ENCODE measurements around the gene RGMB. TPM values are rescaled to one million over a fixed set of nuclear protein-coding genes. Genes with fewer than 3 reads are reported as not detected.

The RGMB gene
- total RNA-seq, 1 donor from 2014 or later = 24.5 TPM

DNA sequence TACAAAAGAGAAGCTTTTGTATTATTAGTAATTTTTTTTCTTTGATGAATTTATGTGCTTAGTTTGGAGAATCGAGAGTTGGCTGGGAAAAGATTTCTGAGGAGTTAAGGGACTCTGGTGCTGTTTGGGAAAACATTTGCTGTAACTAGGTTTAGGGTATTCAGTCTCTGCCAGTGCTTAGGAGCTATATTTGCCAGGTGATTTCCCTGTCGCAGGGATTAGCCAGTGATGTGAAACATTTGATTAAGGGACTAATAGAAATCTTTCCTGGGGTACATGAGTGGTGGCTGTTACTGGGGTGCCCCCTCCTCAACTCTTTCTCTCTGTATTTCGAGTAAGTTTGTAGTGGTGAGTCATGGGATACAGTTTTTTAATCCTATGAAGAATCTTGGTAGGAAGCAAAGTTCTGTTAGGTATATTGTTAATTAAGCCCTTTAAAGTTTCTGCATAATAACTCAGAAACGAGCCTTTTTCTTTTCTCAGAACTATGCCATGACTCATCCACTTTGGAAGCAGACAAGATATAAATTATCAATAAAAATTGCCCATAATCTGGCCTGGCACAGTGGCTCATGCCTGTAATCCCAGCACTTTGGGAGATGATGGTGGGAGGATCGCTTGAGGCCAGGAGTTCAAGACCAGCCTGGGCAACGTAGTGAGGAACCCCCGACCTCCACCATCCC lies 18.6 kb downstream of the RGMB start:
- Mint-ChIP-seq H3K27me3 (ENCODE audit: unreplicated experiment) (peaks cover 3% of the 10 kb centered on the region), H3K36me3 (ENCODE audit: low read depth, unreplicated experiment) (peaks cover 15% of the 10 kb centered on the region), H3K4me3 (ENCODE audit: unreplicated experiment) (no peak overlapping the region), H3K9me3 (ENCODE audit: unreplicated experiment) (no peaks in the 10 kb centered on the region), H3K4me1 (ENCODE audit: unreplicated experiment) (peaks cover 30% of the 10 kb centered on the region), H3K27ac (ENCODE audit: unreplicated experiment) (no peak overlapping the region)
- TF ChIP-seq, protein P1, sequence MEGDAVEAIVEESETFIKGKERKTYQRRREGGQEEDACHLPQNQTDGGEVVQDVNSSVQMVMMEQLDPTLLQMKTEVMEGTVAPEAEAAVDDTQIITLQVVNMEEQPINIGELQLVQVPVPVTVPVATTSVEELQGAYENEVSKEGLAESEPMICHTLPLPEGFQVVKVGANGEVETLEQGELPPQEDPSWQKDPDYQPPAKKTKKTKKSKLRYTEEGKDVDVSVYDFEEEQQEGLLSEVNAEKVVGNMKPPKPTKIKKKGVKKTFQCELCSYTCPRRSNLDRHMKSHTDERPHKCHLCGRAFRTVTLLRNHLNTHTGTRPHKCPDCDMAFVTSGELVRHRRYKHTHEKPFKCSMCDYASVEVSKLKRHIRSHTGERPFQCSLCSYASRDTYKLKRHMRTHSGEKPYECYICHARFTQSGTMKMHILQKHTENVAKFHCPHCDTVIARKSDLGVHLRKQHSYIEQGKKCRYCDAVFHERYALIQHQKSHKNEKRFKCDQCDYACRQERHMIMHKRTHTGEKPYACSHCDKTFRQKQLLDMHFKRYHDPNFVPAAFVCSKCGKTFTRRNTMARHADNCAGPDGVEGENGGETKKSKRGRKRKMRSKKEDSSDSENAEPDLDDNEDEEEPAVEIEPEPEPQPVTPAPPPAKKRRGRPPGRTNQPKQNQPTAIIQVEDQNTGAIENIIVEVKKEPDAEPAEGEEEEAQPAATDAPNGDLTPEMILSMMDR (IDR thresholded peaks at IDR 0.05; ENCODE audit: unreplicated experiment) = no peak
- no peak for DNase-seq (ENCODE audit: low spot score)

DNA sequence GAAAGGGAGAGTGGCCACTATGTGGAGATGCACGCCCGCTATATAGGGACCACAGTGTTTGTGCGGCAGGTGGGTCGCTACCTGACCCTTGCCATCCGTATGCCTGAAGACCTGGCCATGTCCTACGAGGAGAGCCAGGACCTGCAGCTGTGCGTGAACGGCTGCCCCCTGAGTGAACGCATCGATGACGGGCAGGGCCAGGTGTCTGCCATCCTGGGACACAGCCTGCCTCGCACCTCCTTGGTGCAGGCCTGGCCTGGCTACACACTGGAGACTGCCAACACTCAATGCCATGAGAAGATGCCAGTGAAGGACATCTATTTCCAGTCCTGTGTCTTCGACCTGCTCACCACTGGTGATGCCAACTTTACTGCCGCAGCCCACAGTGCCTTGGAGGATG lies 19.8 kb downstream of the RGMB start:
- Mint-ChIP-seq H3K9me3 (ENCODE audit: unreplicated experiment) (no peaks in the 10 kb centered on the region), H3K4me3 (ENCODE audit: unreplicated experiment) (no peak overlapping the region), H3K27me3 (ENCODE audit: unreplicated experiment) (peaks cover 3% of the 10 kb centered on the region), H3K36me3 (ENCODE audit: low read depth, unreplicated experiment) (peaks cover 11% of the 10 kb centered on the region), H3K27ac (ENCODE audit: unreplicated experiment) (no peak overlapping the region), H3K4me1 (ENCODE audit: unreplicated experiment) (peaks cover 28% of the 10 kb centered on the region)
- TF ChIP-seq, protein P1 (IDR thresholded peaks at IDR 0.05; ENCODE audit: unreplicated experiment) = no peak
- DNase-seq (ENCODE audit: low spot score) = no peak

DNA sequence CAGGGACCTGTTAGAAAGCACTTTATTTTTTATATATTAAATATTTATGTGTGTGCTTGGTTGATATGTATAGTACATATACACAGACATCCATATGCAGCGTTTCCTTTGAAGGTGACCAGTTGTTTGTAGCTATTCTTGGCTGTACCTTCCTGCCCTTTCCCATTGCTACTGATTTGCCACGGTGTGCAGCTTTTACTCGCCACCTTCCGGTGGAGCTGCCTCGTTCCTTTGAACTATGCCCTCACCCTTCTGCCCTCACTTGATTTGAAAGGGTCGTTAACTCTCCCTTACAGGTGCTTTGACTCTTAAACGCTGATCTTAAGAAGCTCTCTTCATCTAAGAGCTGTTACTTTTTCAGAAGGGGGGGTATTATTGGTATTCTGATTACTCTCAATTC lies 20.5 kb downstream of the RGMB start:
- no peaks in the 10 kb centered on the region for H3K9me3 Mint-ChIP-seq (ENCODE audit: unreplicated experiment)
- peaks cover 11% of the 10 kb centered on the region for H3K36me3 Mint-ChIP-seq (ENCODE audit: low read depth, unreplicated experiment)
- TF ChIP-seq, protein P1 (IDR thresholded peaks at IDR 0.05; ENCODE audit: unreplicated experiment) = no peak
- peaks cover 33% of the 10 kb centered on the region for H3K4me1 Mint-ChIP-seq (ENCODE audit: unreplicated experiment)
- H3K27ac Mint-ChIP-seq (ENCODE audit: unreplicated experiment) = no peak overlapping the region
- H3K4me3 Mint-ChIP-seq (ENCODE audit: unreplicated experiment) = no peak overlapping the region
- peaks cover 3% of the 10 kb centered on the region for H3K27me3 Mint-ChIP-seq (ENCODE audit: unreplicated experiment)
- DNase-seq (ENCODE audit: low spot score) = no peak

DNA sequence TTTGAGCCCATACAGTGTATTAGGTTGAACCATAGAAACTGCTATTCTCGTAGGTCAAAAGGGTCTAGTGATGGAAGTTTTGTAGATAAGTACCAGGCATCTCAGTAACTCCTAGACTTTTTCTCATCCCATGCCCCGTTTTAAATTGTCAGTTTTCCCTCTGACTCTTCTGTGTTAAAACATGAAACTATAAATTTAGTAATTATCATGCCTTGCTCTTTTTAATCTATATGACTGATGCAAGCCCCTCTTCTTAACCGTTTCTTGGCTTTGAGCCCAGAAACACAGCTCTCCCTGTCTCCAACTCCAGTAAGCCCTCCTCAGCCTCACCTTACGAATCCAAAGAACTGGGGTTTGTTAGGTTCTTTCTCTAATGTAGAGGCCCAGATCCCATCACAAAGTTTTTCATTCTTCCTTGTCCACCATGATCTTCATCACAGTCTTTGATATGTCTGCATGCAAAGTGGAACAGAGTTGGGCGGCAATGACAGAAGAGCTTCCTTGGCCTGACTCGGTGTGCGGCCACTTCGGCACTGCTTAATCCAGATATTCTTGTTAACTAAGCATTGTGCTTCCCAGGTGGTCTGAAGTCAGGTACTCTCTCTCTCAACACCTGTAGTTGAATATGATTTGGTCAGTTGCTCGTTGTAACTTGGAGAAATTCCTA lies 21.1 kb downstream of the RGMB start:
- Mint-ChIP-seq H3K27ac (ENCODE audit: unreplicated experiment) (no peak overlapping the region), H3K4me3 (ENCODE audit: unreplicated experiment) (no peak overlapping the region), H3K9me3 (ENCODE audit: unreplicated experiment) (no peaks in the 10 kb centered on the region), H3K27me3 (ENCODE audit: unreplicated experiment) (peaks cover 3% of the 10 kb centered on the region), H3K4me1 (ENCODE audit: unreplicated experiment) (peaks cover 34% of the 10 kb centered on the region), H3K36me3 (ENCODE audit: low read depth, unreplicated experiment) (peaks cover 11% of the 10 kb centered on the region)
- DNase-seq (ENCODE audit: low spot score) = no peak
- TF ChIP-seq, protein P1 (IDR thresholded peaks at IDR 0.05; ENCODE audit: unreplicated experiment) = no peak

DNA sequence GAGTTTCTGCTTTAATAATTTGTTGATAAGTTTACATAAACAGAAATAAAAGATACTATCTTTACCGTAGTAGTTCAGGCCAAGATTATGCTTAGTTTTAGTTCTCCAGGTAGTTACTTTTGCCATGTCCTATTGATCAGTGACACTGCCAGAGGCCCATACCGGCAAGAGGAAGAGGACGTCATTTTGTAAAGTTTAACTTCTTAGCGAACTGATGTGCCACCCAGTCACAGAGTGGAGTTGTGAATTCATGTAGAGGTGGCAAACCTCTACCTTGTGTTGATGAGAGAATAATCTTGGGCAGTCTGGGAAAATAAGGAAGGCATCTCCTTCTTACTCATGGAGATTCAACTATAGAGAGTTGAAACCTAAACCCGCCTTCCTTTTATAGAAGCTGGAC lies 21.8 kb downstream of the RGMB start:
- TF ChIP-seq, protein P1 (IDR thresholded peaks at IDR 0.05; ENCODE audit: unreplicated experiment) = no peak
- DNase-seq (ENCODE audit: low spot score) = no peak
- Mint-ChIP-seq H3K4me3 (ENCODE audit: unreplicated experiment) (no peak overlapping the region), H3K27ac (ENCODE audit: unreplicated experiment) (no peak overlapping the region), H3K36me3 (ENCODE audit: low read depth, unreplicated experiment) (peaks cover 11% of the 10 kb centered on the region), H3K27me3 (ENCODE audit: unreplicated experiment) (peaks cover 3% of the 10 kb centered on the region), H3K4me1 (ENCODE audit: unreplicated experiment) (peaks cover 31% of the 10 kb centered on the region), H3K9me3 (ENCODE audit: unreplicated experiment) (no peaks in the 10 kb centered on the region)
